ENCODE measurements around the gene MRPL45. TPM values are rescaled to one million over a fixed set of nuclear protein-coding genes. Genes with fewer than 3 reads are reported as not detected.

MRPL45 gene
- total RNA-seq, 3 donors from 2014 or later (not counting 1 experiment from before 2014, with no cell fraction given), result 11.5 to 14.2 (median 12.6) TPM

DNA sequence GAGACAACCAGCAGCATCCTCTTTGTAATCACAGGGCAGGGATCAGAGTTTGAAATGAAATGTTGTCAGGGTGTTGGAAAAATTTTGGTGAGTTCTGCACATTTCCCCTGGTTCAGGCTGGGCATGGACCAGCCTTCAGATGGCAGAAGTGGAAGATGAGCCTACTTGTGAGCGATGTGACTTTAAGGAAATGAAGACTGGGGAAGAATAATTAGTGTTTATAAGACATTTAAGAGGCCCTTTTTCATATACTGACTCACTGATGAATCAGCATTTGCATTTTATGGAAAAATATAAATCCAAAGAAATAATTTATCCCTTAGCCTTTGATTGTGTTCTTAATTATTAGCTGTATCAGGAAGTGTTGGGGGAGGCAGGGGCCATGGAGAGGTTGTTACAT lies 25.9 kb downstream of the MRPL45 start:
- TF ChIP-seq, protein P1, sequence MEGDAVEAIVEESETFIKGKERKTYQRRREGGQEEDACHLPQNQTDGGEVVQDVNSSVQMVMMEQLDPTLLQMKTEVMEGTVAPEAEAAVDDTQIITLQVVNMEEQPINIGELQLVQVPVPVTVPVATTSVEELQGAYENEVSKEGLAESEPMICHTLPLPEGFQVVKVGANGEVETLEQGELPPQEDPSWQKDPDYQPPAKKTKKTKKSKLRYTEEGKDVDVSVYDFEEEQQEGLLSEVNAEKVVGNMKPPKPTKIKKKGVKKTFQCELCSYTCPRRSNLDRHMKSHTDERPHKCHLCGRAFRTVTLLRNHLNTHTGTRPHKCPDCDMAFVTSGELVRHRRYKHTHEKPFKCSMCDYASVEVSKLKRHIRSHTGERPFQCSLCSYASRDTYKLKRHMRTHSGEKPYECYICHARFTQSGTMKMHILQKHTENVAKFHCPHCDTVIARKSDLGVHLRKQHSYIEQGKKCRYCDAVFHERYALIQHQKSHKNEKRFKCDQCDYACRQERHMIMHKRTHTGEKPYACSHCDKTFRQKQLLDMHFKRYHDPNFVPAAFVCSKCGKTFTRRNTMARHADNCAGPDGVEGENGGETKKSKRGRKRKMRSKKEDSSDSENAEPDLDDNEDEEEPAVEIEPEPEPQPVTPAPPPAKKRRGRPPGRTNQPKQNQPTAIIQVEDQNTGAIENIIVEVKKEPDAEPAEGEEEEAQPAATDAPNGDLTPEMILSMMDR (IDR thresholded peaks at IDR 0.05), result no peak
- WGBS (ENCODE audit: insufficient coverage), result 100% methylated on average over 1 of the region's 1 CpG
- ATAC-seq (no peak), DNase-seq (no peak)
- H3K27me3 ChIP-seq (ENCODE audit: control insufficient read depth, insufficient read depth, low read length), result no peaks in the 10 kb centered on the region
- no peaks in the 10 kb centered on the region for H3K9me3 ChIP-seq (ENCODE audit: control insufficient read depth, insufficient read depth, low read length)
- H3K27ac Mint-ChIP-seq, result no peak overlapping the region
- H3K36me3 Mint-ChIP-seq, result no peaks in the 10 kb centered on the region
- intact Hi-C loops (cut with micrococcal nuclease), result no loop called here
- H3K4me3 ChIP-seq (ENCODE audit: low read length), result no peak overlapping the region
- H3K27ac ChIP-seq (ENCODE audit: low read length), result no peak overlapping the region
- no peak overlapping the region for H3K4me3 Mint-ChIP-seq
- H3K4me1 ChIP-seq (ENCODE audit: control insufficient read depth, insufficient read depth, low read length), result no peaks in the 10 kb centered on the region
- H3K36me3 ChIP-seq (ENCODE audit: control insufficient read depth, insufficient read depth, low read length), result peaks cover 19% of the 10 kb centered on the region
- H3K9me3 Mint-ChIP-seq, result no peaks in the 10 kb centered on the region
- H3K4me1 Mint-ChIP-seq, result peaks cover 0 to 5% of the 10 kb centered on the region in 2 donors
- H3K27me3 Mint-ChIP-seq (ENCODE audit: low read depth in 2 of 2), result no peaks in the 10 kb centered on the region

DNA sequence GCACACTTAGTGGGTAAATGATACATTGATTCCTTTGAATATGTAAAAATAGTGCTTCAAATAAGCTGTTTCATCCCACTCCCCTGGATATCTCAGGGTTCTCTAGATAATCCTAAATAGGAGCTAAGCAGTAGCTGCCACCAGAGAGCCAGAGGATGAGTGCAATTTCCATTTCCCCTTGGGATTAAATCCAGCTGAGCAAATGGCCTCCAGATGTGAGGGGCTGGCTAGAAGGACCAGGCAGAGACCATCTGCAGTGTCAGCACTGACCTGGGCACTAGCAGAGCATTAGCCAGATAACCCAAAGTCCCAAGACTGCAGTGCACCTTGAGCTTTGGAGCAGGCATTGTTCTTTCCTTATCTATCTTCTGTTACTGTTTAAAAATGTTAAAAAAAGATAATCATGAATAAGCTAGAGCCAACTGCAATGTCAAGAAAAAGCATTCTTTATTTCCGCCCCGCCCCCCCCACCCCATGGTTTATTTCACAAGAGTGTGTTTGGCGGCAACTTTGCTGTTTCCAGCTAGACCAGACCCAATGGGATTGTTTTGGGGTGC lies 27.3 kb downstream of the MRPL45 start:
- Mint-ChIP-seq H3K36me3 (no peaks in the 10 kb centered on the region), H3K9me3 (no peaks in the 10 kb centered on the region), H3K27me3 (ENCODE audit: low read depth in 2 of 2) (peaks cover 0 to 3% of the 10 kb centered on the region in 2 donors), H3K4me1 (peaks cover 0 to 5% of the 10 kb centered on the region in 2 donors), H3K27ac (no peak overlapping the region), H3K4me3 (no peak overlapping the region)
- ATAC-seq (no peak), DNase-seq (no peak)
- 67% methylated on average over 1 of the region's 3 CpGs for WGBS (ENCODE audit: insufficient coverage)
- intact Hi-C loops (cut with micrococcal nuclease), result no loop called here
- Histone ChIP-seq H3K36me3 (ENCODE audit: control insufficient read depth, insufficient read depth, low read length) (peaks cover 19% of the 10 kb centered on the region), H3K4me3 (ENCODE audit: low read length) (no peak overlapping the region), H3K9me3 (ENCODE audit: control insufficient read depth, insufficient read depth, low read length) (no peaks in the 10 kb centered on the region), H3K27me3 (ENCODE audit: control insufficient read depth, insufficient read depth, low read length) (no peaks in the 10 kb centered on the region), H3K4me1 (ENCODE audit: control insufficient read depth, insufficient read depth, low read length) (no peaks in the 10 kb centered on the region), H3K27ac (ENCODE audit: low read length) (no peak overlapping the region)
- TF ChIP-seq, protein P1 (IDR thresholded peaks at IDR 0.05), result no peak

DNA sequence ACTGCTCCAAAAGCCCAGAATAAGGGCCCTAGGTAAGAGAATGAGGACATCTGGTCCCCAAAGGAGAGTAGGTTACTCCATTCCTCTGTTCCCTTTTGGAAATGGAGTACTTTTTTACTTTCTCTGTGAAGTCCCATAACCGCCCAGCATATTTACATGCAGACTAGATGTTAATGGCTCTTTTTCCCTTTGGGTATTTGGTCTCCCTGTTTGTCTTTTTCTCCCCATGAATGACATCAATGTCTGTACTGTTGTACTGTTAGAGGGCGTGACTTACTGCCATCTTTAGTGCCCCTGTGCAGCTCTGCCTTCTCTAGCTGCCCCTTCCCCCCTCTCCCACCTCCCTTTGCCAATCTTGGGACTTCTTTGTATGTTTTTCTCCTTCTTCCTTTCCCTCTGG lies 27.8 kb downstream of the MRPL45 start:
- Mint-ChIP-seq H3K27me3 (ENCODE audit: low read depth in 2 of 2) (peaks cover 0 to 8% of the 10 kb centered on the region in 2 donors), H3K4me3 (no peak overlapping the region), H3K27ac (no peak overlapping the region), H3K36me3 (no peaks in the 10 kb centered on the region), H3K4me1 (peaks cover 0 to 5% of the 10 kb centered on the region in 2 donors), H3K9me3 (no peaks in the 10 kb centered on the region)
- 90% methylated on average over 2 of the region's 2 CpGs for WGBS (ENCODE audit: insufficient coverage)
- Histone ChIP-seq H3K27ac (ENCODE audit: low read length) (no peak overlapping the region), H3K4me3 (ENCODE audit: low read length) (no peak overlapping the region), H3K9me3 (ENCODE audit: control insufficient read depth, insufficient read depth, low read length) (no peaks in the 10 kb centered on the region), H3K36me3 (ENCODE audit: control insufficient read depth, insufficient read depth, low read length) (peaks cover 19% of the 10 kb centered on the region), H3K27me3 (ENCODE audit: control insufficient read depth, insufficient read depth, low read length) (no peaks in the 10 kb centered on the region), H3K4me1 (ENCODE audit: control insufficient read depth, insufficient read depth, low read length) (no peaks in the 10 kb centered on the region)
- DNase-seq, result no peak
- no peak for ATAC-seq
- TF ChIP-seq, protein P1 (IDR thresholded peaks at IDR 0.05), result no peak
- intact Hi-C loops (cut with micrococcal nuclease), result no loop called here
